MM.1S (cell line): ENCODE measurements around the gene ZNF383.
"Not testable (repeated sequence)": the region's sequence is repeated elsewhere in the genome, so short reads cannot be mapped to it uniquely, and the experiment has no call there.

Experiments
- EZH2 ChIP-seq: fragments of 300-600 bp; sonication (generic); optimal IDR thresholded peaks from 2 replicates; pipeline ENCODE3; 2017; ENCODE audit warnings: low read depth, mild to moderate bottlenecking, antibody characterized with exemption, low read length, mixed read lengths
- TF ChIP-seq, protein P1 (sequence below): fragments of 300-600 bp; sonication (generic); IDR thresholded peaks from 2 replicates; pipeline ENCODE4 v1.5.1; 2016; ENCODE audit warnings: antibody characterized with exemption, low read length, mixed read lengths

DNA sequence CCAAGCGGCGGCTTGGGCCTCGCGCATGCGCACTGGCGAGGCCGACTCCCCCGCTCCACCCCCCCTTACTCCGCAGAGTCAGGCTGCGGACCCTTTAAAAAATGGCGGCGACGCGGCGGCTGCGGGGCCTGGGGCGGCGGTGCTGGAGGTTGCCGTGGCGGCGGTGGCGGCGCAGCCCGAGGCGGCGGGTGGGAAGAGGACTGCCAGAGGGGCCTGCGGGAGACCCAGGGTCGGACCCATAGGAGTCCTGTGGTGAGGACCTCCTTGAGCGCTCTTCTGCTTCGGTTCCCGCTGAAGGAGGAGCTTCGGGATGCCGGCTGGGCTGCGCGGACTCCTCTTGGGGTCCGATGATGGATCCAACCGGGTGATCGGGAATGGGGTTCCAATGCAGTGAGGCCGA, 71.2 kb downstream of the ZNF383 start:
- TF ChIP-seq, protein P1, sequence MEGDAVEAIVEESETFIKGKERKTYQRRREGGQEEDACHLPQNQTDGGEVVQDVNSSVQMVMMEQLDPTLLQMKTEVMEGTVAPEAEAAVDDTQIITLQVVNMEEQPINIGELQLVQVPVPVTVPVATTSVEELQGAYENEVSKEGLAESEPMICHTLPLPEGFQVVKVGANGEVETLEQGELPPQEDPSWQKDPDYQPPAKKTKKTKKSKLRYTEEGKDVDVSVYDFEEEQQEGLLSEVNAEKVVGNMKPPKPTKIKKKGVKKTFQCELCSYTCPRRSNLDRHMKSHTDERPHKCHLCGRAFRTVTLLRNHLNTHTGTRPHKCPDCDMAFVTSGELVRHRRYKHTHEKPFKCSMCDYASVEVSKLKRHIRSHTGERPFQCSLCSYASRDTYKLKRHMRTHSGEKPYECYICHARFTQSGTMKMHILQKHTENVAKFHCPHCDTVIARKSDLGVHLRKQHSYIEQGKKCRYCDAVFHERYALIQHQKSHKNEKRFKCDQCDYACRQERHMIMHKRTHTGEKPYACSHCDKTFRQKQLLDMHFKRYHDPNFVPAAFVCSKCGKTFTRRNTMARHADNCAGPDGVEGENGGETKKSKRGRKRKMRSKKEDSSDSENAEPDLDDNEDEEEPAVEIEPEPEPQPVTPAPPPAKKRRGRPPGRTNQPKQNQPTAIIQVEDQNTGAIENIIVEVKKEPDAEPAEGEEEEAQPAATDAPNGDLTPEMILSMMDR = not testable (repeated sequence)
- not testable (repeated sequence) for TF ChIP-seq EZH2
